Natural killer cell treated with Interleukin-12 subunit alpha and Interleukin-12 subunit beta and Interleukin-15 and Interleukin-18, amount 100 ng/mL, for 72 hours (primary cell): ENCODE measurements around the gene SERINC1. TPM values are rescaled to one million over a fixed set of nuclear protein-coding genes. Genes with fewer than 3 reads are reported as not detected.

Experiments
- ATAC-seq, 2 donors: fragments of 150-1000 bp; cut with Tn5 transposase in 1 of 2; sonication (Bioruptor Pico), chemical (Tn5 transposase) in 1 of 2; 2 replicates each; pipeline ENCODE4 v1.10.0; 2021
- DNase-seq: peaks from one replicate; pipeline ENCODE4 v3.0.0; 2022; ENCODE audit warnings: low spot score
- H3K27ac Mint-ChIP-seq, 2 donors: 1 replicate in 1 of 2; 2 replicates in 1 of 2; pipeline ENCODE4 v1.8.0; 2022; ENCODE audit warnings: mixed read lengths in 2 of 2, mild to moderate bottlenecking in 1 of 2, moderate library complexity in 1 of 2
- H3K27me3 Mint-ChIP-seq, 2 donors: 1 replicate in 1 of 2; 2 replicates in 1 of 2; pipeline ENCODE4 v1.8.0; 2022; ENCODE audit warnings: mixed read lengths in 2 of 2
- H3K36me3 Mint-ChIP-seq: one replicate; pipeline ENCODE4 v1.8.0; 2022; ENCODE audit warnings: mixed read lengths
- H3K4me1 Mint-ChIP-seq, 2 donors: 1 replicate in 1 of 2; 2 replicates in 1 of 2; pipeline ENCODE4 v1.8.0; 2022; ENCODE audit warnings: low read depth in 2 of 2, mixed read lengths in 2 of 2, mild to moderate bottlenecking in 1 of 2
- H3K4me3 Mint-ChIP-seq: one replicate; pipeline ENCODE4 v1.8.0; 2022; ENCODE audit warnings: mixed read lengths
- H3K9me3 Mint-ChIP-seq: 2 replicates; pipeline ENCODE4 v1.8.0; 2022; ENCODE audit warnings: mixed read lengths
- total RNA-seq, 2 donors: library from RNA; stranded (reverse); gene quantifications; one replicate each; pipeline ENCODE4 v1.2.3, GENCODE V29; 2022

SERINC1 gene
- total RNA-seq, 2 donors from 2014 or later, result 38.0 to 70.6 TPM

DNA sequence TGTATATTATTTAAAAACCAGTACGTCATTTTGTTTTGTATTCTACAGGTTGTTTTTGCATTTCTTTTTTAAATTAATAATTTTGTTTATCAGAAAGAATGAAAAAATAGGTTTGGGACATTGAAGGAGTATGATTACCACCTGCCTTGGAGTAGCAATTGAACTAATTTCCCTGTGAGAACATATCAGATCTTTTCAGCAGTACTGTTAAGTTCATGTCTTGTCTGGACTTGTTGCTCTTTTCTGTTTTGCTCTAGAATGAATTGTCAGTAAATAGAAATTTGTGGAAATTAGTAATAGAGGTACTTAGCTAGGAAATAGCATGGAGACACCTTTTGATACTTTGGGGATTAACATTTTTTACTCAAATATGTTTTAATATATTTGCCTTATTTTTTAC lies 47.9 kb downstream of the SERINC1 start:
- no peaks in the 10 kb centered on the region for H3K27me3 Mint-ChIP-seq
- H3K4me1 Mint-ChIP-seq, result peaks cover 21 to 36% of the 10 kb centered on the region in 2 donors
- H3K36me3 Mint-ChIP-seq, result peaks cover 31% of the 10 kb centered on the region

DNA sequence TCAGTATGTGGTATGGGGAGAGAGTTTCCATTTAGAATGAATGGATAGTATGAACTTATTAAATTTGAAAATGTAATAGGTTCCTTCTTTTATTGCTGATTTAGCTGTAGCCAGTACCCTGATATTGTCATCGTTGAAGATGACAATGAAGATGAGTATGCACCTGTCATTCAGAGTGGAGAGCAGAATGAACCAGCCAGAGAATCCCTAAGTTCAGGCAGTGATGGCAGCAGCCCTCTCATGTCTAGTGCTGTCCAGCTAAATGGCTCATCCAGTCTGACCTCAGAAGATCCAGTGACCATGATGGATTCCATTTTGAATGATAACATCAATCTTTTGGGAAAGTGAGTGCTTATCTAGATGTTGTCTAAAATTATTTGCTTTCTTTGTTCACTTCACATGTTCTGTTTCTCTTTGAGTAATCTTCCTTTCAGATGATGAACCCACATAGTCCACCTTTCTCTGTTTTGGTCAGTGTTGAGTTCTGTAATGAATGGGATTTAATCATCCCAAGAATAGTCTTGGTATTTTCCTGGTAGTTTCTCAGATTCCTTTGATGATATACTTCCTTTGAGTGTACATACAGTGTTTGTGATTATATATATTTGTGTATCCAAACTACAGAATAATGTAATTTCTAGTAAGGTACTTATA lies 48.9 kb downstream of the SERINC1 start:
- Mint-ChIP-seq H3K27ac (peak overlapping the region in 1 of 2 donors; percentile 30), H3K4me1 (peaks cover 21 to 36% of the 10 kb centered on the region in 2 donors), H3K27me3 (no peaks in the 10 kb centered on the region), H3K36me3 (peaks cover 31% of the 10 kb centered on the region), H3K9me3 (no peaks in the 10 kb centered on the region), H3K4me3 (peak overlapping the region; percentile 36)
- ATAC-seq (peak; percentile 77 to 83), DNase-seq (no peak)

More for the DNA sequence above, 47.9 kb downstream of the SERINC1 start:
- Mint-ChIP-seq H3K9me3 (no peaks in the 10 kb centered on the region), H3K4me3 (no peak overlapping the region), H3K27ac (peak overlapping the region; percentile 1 to 26)
- no peak for DNase-seq
- no peak for ATAC-seq

DNA sequence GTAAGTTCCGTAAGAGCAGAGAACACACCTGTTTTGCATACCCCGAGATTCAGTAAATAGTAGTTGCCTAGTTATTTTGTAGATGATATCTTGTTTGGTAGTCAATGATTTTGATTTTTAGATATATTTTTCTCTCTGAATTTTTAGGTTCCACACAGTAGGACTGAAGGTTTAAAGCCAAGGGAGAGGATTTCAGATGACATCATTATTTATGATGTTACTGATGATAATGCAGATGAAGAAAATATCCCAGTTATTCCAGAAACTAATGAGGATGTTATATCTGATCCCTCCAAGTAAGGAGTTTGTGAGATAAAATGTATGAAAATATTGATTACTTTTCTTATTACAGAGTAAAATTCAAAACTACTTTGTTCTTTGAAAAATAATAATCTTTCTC lies 49.6 kb downstream of the SERINC1 start:
- H3K36me3 Mint-ChIP-seq, result peaks cover 27% of the 10 kb centered on the region
- H3K4me1 Mint-ChIP-seq, result peaks cover 17 to 32% of the 10 kb centered on the region in 2 donors
- DNase-seq, result no peak
- no peaks in the 10 kb centered on the region for H3K27me3 Mint-ChIP-seq
- H3K4me3 Mint-ChIP-seq, result no peak overlapping the region
- no peak for ATAC-seq
- no peaks in the 10 kb centered on the region for H3K9me3 Mint-ChIP-seq
- H3K27ac Mint-ChIP-seq, result no peak overlapping the region

DNA sequence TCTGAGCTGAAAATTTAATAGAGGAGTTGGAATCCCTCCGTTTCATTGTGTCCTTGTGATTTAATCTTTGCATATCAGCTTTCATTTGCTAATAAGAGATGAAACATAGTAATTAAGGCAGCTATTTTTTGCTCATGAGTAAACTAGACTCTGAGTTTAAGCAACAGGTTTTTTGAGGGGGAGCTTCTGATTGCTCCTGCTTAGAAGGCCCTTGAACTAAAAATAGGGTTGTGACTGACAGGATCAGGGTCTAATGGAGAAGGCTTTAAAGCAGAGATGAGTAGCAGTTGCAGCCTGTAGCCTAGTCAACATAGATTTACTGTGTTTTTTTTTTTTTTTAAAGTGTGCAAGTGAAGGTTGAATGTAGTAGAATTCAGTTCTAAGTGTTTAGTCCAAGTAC lies 54.8 kb downstream of the SERINC1 start:
- no peak for ATAC-seq

DNA sequence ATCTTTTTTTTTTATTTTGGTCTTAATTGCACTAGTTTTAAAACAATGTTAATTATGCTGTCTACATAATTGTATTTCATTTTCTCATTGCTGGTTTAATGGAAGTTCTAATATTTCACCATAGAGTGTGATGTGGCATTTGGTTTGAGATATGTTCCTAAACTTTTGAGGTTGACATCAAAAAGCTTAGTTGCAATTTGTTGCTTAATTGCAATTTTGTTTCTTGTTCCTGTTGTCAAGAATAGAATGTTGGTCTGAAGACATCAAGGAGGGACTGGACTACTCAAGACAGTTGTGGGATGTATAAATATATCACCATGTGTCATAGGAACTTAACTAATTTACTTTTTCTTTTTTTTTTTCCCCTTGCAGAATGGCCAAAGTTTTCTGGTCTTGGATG lies 59.6 kb downstream of the SERINC1 start:
- no peak overlapping the region for H3K27ac Mint-ChIP-seq
- peaks cover 32% of the 10 kb centered on the region for H3K36me3 Mint-ChIP-seq
- no peak for DNase-seq
- H3K27me3 Mint-ChIP-seq, result no peaks in the 10 kb centered on the region
- H3K9me3 Mint-ChIP-seq, result peaks cover 3% of the 10 kb centered on the region
- H3K4me3 Mint-ChIP-seq, result no peak overlapping the region
- peaks cover 15 to 32% of the 10 kb centered on the region in 2 donors for H3K4me1 Mint-ChIP-seq
- ATAC-seq, result no peak

More for the DNA sequence above, 54.8 kb downstream of the SERINC1 start:
- H3K4me1 Mint-ChIP-seq, result no peaks in the 10 kb centered on the region
- no peaks in the 10 kb centered on the region for H3K27me3 Mint-ChIP-seq
- no peak overlapping the region for H3K4me3 Mint-ChIP-seq
- H3K36me3 Mint-ChIP-seq, result peaks cover 19% of the 10 kb centered on the region
- DNase-seq, result no peak
- H3K27ac Mint-ChIP-seq, result no peak overlapping the region
- no peaks in the 10 kb centered on the region for H3K9me3 Mint-ChIP-seq

DNA sequence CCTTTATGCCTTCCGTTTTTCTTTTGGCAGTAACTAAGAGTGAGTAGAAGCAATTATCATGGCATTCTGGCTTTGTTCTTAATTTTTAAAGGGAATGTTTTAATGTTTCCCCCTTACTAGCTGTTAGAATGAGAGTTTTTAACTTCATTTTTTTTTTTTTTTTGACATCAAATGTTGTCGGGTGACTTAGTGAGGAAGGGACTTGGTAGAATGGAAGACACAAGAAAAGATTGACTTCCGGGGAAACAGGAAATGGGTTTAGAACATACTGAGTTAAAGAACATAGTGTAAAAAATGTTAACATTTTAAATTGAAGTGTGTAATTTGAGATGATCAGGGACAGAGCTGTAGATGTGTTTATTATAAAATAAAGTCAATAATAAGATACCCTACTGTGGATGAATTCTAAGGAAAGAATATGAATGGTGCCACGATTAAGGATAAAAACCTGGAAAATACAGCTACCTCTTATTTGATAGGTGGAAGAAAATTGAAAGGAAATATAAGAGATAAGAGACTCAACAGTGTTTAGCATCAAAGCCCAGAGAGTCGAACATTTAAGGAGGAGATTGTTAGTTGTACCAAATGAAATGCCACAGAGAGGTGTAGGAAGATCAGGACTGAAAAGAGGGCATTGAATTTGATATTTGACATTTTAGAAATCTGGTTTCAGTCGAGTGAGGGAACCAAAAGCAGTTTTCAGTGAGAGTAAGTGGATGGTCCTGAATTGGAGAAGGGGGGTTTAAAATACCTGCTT lies 62.7 kb downstream of the SERINC1 start:
- Mint-ChIP-seq H3K4me1 (peaks cover 28 to 50% of the 10 kb centered on the region in 2 donors), H3K4me3 (peak overlapping the region; percentile 51), H3K9me3 (peaks cover 3% of the 10 kb centered on the region), H3K27ac (peak overlapping the region; percentile 34 to 89), H3K27me3 (no peaks in the 10 kb centered on the region), H3K36me3 (peaks cover 39% of the 10 kb centered on the region)
- no peak for ATAC-seq
- DNase-seq, result no peak

DNA sequence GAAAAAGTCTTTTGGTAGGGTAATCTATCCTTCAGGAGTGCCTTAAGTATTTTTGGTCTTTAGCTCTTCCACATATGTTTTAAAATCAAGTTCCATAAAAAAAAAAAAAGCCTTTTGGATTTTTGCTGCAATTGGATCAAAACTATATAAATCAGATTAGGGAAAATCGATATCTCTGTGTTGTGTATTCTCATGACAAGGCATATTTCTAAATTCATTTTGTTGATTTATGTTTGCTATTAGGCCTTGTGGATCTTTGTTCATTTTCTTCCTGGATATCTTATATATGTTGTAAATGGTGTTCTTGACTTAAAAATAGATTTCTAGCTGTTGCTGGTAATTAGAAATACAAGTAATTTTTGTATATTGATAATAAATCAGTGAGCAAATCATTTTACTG lies 63.4 kb downstream of the SERINC1 start:
- Mint-ChIP-seq H3K36me3 (peaks cover 36% of the 10 kb centered on the region), H3K27me3 (no peaks in the 10 kb centered on the region), H3K4me1 (peaks cover 29 to 53% of the 10 kb centered on the region in 2 donors), H3K27ac (peak overlapping the region; percentile 34 to 89), H3K4me3 (peak overlapping the region; percentile 51), H3K9me3 (peaks cover 3% of the 10 kb centered on the region)
- no peak for DNase-seq
- no peak for ATAC-seq

DNA sequence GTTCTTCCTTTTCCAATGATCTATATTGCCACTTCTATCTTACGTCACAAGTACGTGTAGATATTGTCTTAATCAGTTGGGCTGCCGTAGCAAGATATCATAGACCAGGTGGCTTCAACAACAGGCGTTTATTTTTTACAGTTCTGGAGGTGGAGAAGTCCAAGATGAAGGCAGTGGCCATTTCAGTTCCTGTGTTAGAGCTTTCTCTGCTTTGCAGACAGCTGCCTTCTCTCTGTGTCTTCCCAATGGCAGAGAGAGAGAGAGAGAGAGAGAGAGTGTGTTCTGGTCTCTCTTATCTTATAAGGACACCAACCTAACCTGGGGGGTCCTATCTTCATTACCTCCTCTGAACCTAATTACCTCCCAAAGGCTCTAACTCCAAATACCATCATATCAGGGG lies 63.9 kb downstream of the SERINC1 start:
- Mint-ChIP-seq H3K9me3 (peaks cover 3% of the 10 kb centered on the region), H3K36me3 (peaks cover 36% of the 10 kb centered on the region), H3K4me1 (peaks cover 29 to 53% of the 10 kb centered on the region in 2 donors), H3K4me3 (no peak overlapping the region), H3K27ac (no peak overlapping the region), H3K27me3 (no peaks in the 10 kb centered on the region)
- ATAC-seq (no peak), DNase-seq (no peak)

DNA sequence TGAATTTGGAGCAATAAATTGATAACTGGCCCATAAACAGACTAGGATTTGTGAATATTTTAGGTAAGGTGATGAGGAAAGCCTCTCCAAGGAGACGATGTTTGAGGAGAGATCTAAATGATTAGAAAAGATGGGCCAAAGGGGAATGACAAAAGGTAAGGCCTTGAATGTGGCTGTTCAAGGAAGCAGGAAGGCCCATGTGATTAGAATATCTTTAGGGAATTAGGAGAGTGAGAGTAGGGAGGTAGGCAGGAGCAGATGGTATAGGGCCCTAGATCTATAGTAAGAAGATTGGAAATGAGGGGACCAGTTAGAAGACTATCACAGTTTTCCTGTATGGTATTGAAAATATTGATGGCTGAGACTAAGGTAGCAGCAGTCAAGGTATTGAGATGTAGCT lies 65.4 kb downstream of the SERINC1 start:
- peaks cover 3% of the 10 kb centered on the region for H3K9me3 Mint-ChIP-seq
- H3K4me1 Mint-ChIP-seq, result peaks cover 33 to 59% of the 10 kb centered on the region in 2 donors
- no peak for ATAC-seq
- no peak overlapping the region for H3K27ac Mint-ChIP-seq
- no peak overlapping the region for H3K4me3 Mint-ChIP-seq
- H3K36me3 Mint-ChIP-seq, result peaks cover 24% of the 10 kb centered on the region
- DNase-seq, result no peak
- H3K27me3 Mint-ChIP-seq, result no peaks in the 10 kb centered on the region

DNA sequence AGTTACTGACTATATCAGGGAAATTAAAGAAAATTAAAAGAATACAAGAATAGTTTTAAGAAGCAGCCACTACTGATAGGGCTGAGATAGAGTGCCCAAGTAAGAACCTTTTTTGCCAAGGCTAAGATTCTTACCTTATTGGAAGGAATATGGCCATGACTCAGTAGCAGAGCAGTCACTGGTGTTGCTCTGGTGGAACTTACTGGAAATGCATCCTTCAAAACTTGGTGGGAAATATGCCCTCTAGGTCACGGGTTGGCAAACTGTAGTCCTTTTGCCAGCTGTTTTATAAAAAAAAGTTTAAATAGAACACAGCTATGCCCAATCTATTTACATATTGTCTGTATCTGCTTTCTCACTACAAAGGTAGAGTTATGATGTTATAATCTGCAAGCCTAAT lies 66.2 kb downstream of the SERINC1 start:
- no peaks in the 10 kb centered on the region for H3K27me3 Mint-ChIP-seq
- H3K4me3 Mint-ChIP-seq, result no peak overlapping the region
- peaks cover 40 to 58% of the 10 kb centered on the region in 2 donors for H3K4me1 Mint-ChIP-seq
- no peak overlapping the region for H3K27ac Mint-ChIP-seq
- peaks cover 22% of the 10 kb centered on the region for H3K36me3 Mint-ChIP-seq
- DNase-seq (no peak), ATAC-seq (no peak)
- peaks cover 3% of the 10 kb centered on the region for H3K9me3 Mint-ChIP-seq

DNA sequence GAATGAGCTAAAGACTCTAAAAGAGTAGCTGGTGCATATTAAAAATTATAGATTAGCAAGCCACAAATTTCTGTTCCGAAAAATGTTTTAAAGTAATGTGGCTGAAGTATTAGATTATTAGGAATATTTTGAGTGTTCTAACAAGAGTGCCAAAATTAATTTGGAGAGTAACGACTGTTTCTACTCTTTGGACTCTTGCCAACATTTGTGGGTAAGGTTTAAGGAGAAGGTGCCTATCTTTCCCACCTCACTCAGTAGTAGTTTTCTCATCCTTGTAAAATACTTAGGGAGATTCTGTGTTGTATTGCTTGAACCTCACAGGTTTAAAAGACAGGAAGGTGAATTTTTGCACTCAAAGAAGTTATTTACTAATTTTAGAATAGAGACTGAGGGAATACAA lies 67.2 kb downstream of the SERINC1 start:
- ATAC-seq (no peak), DNase-seq (no peak)
- Mint-ChIP-seq H3K36me3 (peaks cover 22% of the 10 kb centered on the region), H3K9me3 (peaks cover 3% of the 10 kb centered on the region), H3K4me1 (peaks cover 39 to 51% of the 10 kb centered on the region in 2 donors), H3K4me3 (no peak overlapping the region), H3K27ac (no peak overlapping the region), H3K27me3 (no peaks in the 10 kb centered on the region)

DNA sequence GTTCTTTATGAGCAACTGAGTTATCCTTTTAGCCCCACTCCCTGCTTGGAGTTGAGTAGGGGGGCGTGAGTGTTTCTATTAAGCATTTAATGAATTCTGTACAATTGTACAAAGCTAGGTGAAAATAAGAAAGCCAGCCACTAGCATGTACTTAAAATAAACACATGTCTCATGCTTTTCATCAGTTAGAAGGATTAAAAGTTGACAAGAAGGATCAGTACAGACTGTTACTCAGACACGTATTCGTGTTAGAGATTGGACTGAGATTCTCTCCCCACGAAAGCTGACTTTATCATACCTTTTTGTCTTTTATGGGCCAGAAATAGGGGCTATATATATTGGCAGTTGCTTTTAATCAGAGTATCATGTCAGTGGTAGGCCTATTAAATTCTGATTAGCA lies 70.5 kb downstream of the SERINC1 start:
- peak overlapping the region; percentile 97 for H3K4me3 Mint-ChIP-seq

DNA sequence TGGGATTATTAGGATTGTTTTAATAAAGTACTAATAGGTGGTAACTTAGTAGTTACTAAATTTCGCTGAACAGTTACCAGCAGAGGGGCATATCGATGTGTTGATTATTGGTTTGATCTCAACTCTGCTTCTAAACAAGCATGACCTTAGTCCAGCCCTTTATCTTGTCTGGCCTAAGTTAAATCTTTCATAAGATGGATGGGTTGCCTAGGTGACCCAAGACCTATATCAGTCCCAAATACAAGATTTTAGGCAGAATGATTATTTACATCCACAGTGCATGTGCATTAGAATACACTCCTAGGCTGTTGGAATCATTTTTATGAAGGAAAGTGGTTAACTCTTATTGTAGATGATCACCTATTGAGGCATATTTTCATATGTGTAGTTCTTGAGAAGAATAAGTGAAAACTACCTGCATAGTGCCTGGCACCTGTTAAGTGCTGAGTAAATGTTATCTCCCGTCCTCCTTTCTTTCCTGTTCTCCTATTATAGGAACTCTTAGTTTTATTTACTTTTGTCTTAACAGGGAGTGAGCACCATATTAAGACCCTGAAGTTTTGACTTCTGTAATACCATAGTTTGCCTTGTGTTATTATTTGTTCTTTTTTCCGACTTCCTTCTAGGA lies 71.0 kb downstream of the SERINC1 start:
- DNase-seq, result no peak
- H3K9me3 Mint-ChIP-seq, result no peaks in the 10 kb centered on the region
- peak overlapping the region; percentile 97 for H3K4me3 Mint-ChIP-seq
- peaks cover 9% of the 10 kb centered on the region for H3K36me3 Mint-ChIP-seq
- ATAC-seq, result no peak
- H3K4me1 Mint-ChIP-seq, result peaks cover 25 to 30% of the 10 kb centered on the region in 2 donors
- H3K27ac Mint-ChIP-seq, result peak overlapping the region; percentile 87 to 91
- H3K27me3 Mint-ChIP-seq, result peaks cover 0 to under 1% of the 10 kb centered on the region in 2 donors

More for the DNA sequence above, 70.5 kb downstream of the SERINC1 start:
- peaks cover 27 to 34% of the 10 kb centered on the region in 2 donors for H3K4me1 Mint-ChIP-seq
- no peaks in the 10 kb centered on the region for H3K9me3 Mint-ChIP-seq
- ATAC-seq (no peak), DNase-seq (no peak)
- peak overlapping the region; percentile 87 to 91 for H3K27ac Mint-ChIP-seq
- no peaks in the 10 kb centered on the region for H3K27me3 Mint-ChIP-seq
- H3K36me3 Mint-ChIP-seq, result peaks cover 12% of the 10 kb centered on the region

DNA sequence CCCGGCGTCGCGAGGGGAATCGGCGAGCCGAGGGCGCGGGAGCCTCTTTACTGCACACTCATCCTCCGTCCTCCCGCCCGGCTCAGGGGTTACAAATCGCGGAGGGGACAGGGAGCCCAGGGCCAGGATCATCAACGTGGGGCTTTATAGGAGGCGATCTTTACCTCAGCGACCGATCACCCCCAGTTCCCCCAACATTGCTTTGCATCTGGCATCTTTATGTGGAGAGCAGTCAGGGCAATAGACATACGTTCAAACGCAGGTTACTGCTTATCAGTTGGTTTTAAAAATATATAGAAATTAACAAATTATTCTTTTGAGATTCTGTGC lies 71.5 kb downstream of the SERINC1 start:
- no peak for DNase-seq
- Mint-ChIP-seq H3K9me3 (no peaks in the 10 kb centered on the region), H3K36me3 (peaks cover 9% of the 10 kb centered on the region), H3K27ac (peak overlapping the region; percentile 87 to 91), H3K4me3 (peak overlapping the region; percentile 97), H3K4me1 (peaks cover 25 to 30% of the 10 kb centered on the region in 2 donors), H3K27me3 (peaks cover 0 to 3% of the 10 kb centered on the region in 2 donors)
- no peak for ATAC-seq
